ENCODE results near the gene UBE2E2.

Gene UBE2E2

GRCh38 chr3:23189187-23189586 is 13.9 kb upstream of the UBE2E2 start:
- TF ChIP-seq CTCF (IDR thresholded peaks at IDR 0.05; ENCODE audit: low read depth, low read length, missing control alignments), result no peak
- no peak for DNase-seq (ENCODE audit: low read depth)
- no peak overlapping the region for H3K4me3 ChIP-seq (ENCODE audit: low read depth, low read length)

- no peak for TF ChIP-seq CTCF (IDR thresholded peaks at IDR 0.05; ENCODE audit: low read depth, low read length, missing control alignments)
- DNase-seq (ENCODE audit: low read depth), result no peak
- H3K4me3 ChIP-seq (ENCODE audit: low read depth, low read length), result no peak overlapping the region
Measured at GRCh38 chr3:23192816-23193215, 10.3 kb upstream of the UBE2E2 start.

DNA sequence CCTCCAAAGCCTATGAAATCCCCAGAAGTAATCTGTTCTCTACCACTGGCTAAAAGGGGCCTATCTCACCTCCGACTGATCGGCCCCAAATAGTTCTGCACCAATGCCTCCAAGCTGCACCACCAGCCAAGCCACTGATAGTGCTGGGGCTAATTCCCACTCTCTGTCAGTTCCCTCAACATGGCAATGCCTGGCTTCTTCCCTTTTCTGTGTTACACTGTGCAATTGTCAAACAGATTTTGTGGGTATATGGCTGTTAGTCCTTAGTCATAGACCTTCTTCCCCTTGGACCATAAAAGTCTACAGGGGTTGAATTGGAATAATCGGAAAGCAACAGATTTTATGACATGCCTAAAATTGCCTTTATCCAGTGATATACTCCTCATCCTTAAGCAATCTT is 9.3 kb upstream of the UBE2E2 start:
- no peak for TF ChIP-seq CTCF (IDR thresholded peaks at IDR 0.05; ENCODE audit: low read depth, low read length, missing control alignments)
- no peak for DNase-seq (ENCODE audit: low read depth)
- H3K4me3 ChIP-seq (ENCODE audit: low read depth, low read length), result no peak overlapping the region

DNA sequence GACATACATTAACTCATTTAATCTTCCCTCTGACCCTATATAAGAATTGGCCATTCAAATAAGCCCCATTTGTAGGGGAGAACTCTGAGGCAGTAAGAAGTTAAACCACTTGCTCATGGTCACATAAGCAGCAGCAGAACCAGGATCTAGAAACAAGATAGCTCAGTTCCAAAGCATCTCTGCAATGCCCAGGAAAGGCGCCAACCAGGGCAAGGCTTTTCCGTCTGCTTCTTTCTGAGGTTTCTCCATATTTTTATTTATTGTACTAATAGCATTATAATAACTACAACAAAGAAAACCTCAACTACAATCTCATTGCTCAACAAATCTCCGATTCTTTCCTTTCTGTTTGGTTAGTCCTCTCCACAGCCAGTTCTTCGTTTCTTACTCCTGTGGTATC is 4.3 kb upstream of the UBE2E2 start:
- H3K4me3 ChIP-seq (ENCODE audit: low read depth, low read length), result no peak overlapping the region
- DNase-seq (ENCODE audit: low read depth), result no peak
- TF ChIP-seq CTCF (IDR thresholded peaks at IDR 0.05; ENCODE audit: low read depth, low read length, missing control alignments), result no peak

GRCh38 chr3:23199649-23200048 is 3.5 kb upstream of the UBE2E2 start:
- no peak overlapping the region for H3K4me3 ChIP-seq (ENCODE audit: low read depth, low read length)
- DNase-seq (ENCODE audit: low read depth), result no peak
- no peak for TF ChIP-seq CTCF (IDR thresholded peaks at IDR 0.05; ENCODE audit: low read depth, low read length, missing control alignments)

GRCh38 chr3:23201154-23201838 is 1.8 kb upstream of the UBE2E2 start:
- DNase-seq (ENCODE audit: low read depth), result no peak
- no peak overlapping the region for H3K4me3 ChIP-seq (ENCODE audit: low read depth, low read length)
- TF ChIP-seq CTCF (IDR thresholded peaks at IDR 0.05; ENCODE audit: low read depth, low read length, missing control alignments), result no peak
